HCT116 (cell line): Measurements from ENCODE around the gene SORCS2. TPM values are rescaled to one million over a fixed set of nuclear protein-coding genes. Genes with fewer than 3 reads are reported as not detected.

Source experiments
- ATAC-seq: fragments of 200-7000 bp; cut with Tn5 transposase; 2 replicates; pipeline ENCODE4 v1.9.1; 2020; ENCODE audit warnings: mild to moderate bottlenecking, moderate library complexity
- BruUV-seq: library from RNA; stranded (reverse); fragments of 400-500 nt; replicated peaks from 2 replicates; lab custom pipeline; 2021; lab: Mats Ljungman, UMichigan
- CTCF ChIA-PET: fragments of 300-600 bp; sonication (Branson Sonifier 250); formaldehyde crosslinking; loops from one replicate; lab custom pipeline; 2021; ENCODE audit warnings: antibody characterized with exemption; lab: Charles Lee
- POLR2A ChIA-PET: fragments of 300-600, 350-600 bp; sonication (Branson Sonifier 250); formaldehyde crosslinking; loops from one replicate; lab custom pipeline; 2021; ENCODE audit warnings: antibody characterized with exemption; lab: Charles Lee
- RAD21 ChIA-PET, 2 experiments: fragments of 300-600 bp; sonication (Branson Sonifier 250); formaldehyde crosslinking; loops; one replicate each; lab custom pipeline; 2023; ENCODE audit warnings: low total read pairs in 2 of 2; ENCODE audit not compliant: uncharacterized antibody in 2 of 2, unreplicated experiment in 2 of 2, low non-redundant PET in 1 of 2; lab: Charles Lee
- DNase-seq: peaks from one replicate; pipeline ENCODE4 v3.0.0-alpha.2; 2010; ENCODE audit warnings: low read depth, low spot score
- H2AFZ ChIP-seq: fragments of 200-600 bp; shearing (Covaris generic), sonication (generic); 2 replicates; pipeline ENCODE4 v1.6.1; 2017; ENCODE audit warnings: low read depth, mixed run types, mixed read lengths, antibody characterized with exemption, low read length; ENCODE audit not compliant: poor library complexity, severe bottlenecking
- H3K27ac ChIP-seq: 2 replicates; pipeline ENCODE4 v1.5.1; 2012; ENCODE audit warnings: low read depth, low read length
- H3K27me3 ChIP-seq: fragments of 200-600 bp; sonication (generic); 2 replicates; pipeline ENCODE4 v1.6.1; 2016; ENCODE audit warnings: mixed run types, low read length, mixed read lengths; ENCODE audit not compliant: insufficient read depth
- H3K36me3 ChIP-seq, 2 experiments: fragments of 200-500 bp in 1 of 2; fragments of 200-600 bp in 1 of 2; sonication (Bioruptor generic) in 1 of 2; sonication (generic) in 1 of 2; 2 replicates each; pipeline versions ENCODE4 v1.5.1 to v1.6.1; 2014 to 2016; ENCODE audit warnings: low read length in 2 of 2, inconsistent platforms in 1 of 2, mixed read lengths in 1 of 2, mixed run types in 1 of 2; ENCODE audit not compliant: insufficient read depth in 2 of 2, control insufficient read depth in 1 of 2
- H3K4me1 ChIP-seq, 2 experiments: fragments of 200-600 bp in 1 of 2; sonication (generic) in 1 of 2; 2 replicates each; pipeline versions ENCODE4 v1.5.1 to v1.6.1; 2012 to 2017; ENCODE audit warnings: low read length in 2 of 2, inconsistent platforms in 1 of 2, mild to moderate bottlenecking in 1 of 2, mixed read lengths in 1 of 2, mixed run types in 1 of 2, moderate library complexity in 1 of 2; ENCODE audit not compliant: insufficient read depth in 2 of 2, control insufficient read depth in 1 of 2
- H3K4me2 ChIP-seq: fragments of 200-600 bp; sonication (generic); 2 replicates; pipeline ENCODE4 v1.6.1; 2017; ENCODE audit warnings: mixed run types, low read length, mixed read lengths
- H3K4me3 ChIP-seq, 2 experiments: fragments of 200-600 bp in 1 of 2; sonication (generic) in 1 of 2; replicated peaks in 1 of 2; 2 replicates each; pipeline ENCODE4 v1.5.1; 2011 to 2016; ENCODE audit warnings: low read length in 2 of 2, control low read depth in 1 of 2, low read depth in 1 of 2, mild to moderate bottlenecking in 1 of 2, mixed read lengths in 1 of 2, mixed run types in 1 of 2
- H3K79me2 ChIP-seq: fragments of 200-600 bp; sonication (generic); 2 replicates; pipeline ENCODE4 v1.6.1; 2017; ENCODE audit warnings: mild to moderate bottlenecking, mixed run types, low read length, moderate library complexity, mixed read lengths; ENCODE audit not compliant: insufficient read depth
- H3K9ac ChIP-seq: fragments of 200-600 bp; sonication (generic); 2 replicates; pipeline ENCODE4 v1.6.1; 2016; ENCODE audit warnings: low read length, mixed read lengths
- H3K9me2 ChIP-seq: fragments of 200-600 bp; sonication (generic), shearing (Covaris generic); 2 replicates; pipeline ENCODE4 v1.6.1; 2017; ENCODE audit warnings: mixed run types, mild to moderate bottlenecking, moderate library complexity; ENCODE audit not compliant: insufficient read depth
- H3K9me3 ChIP-seq, 2 experiments: fragments of 200-500 bp in 1 of 2; fragments of 200-600 bp in 1 of 2; sonication (Bioruptor generic) in 1 of 2; sonication (generic) in 1 of 2; 2 replicates each; pipeline ENCODE4 v1.6.1; 2014 to 2017; ENCODE audit warnings: low read length in 2 of 2, mixed read lengths in 2 of 2, inconsistent platforms in 1 of 2, low read depth in 1 of 2, mild to moderate bottlenecking in 1 of 2, mixed run types in 1 of 2, moderate library complexity in 1 of 2; ENCODE audit not compliant: control insufficient read depth in 1 of 2, insufficient read depth in 1 of 2
- H4K20me1 ChIP-seq: fragments of 200-600 bp; sonication (generic), shearing (Covaris generic); 2 replicates; pipeline ENCODE4 v1.6.1; 2017; ENCODE audit warnings: mixed run types, mild to moderate bottlenecking, moderate library complexity; ENCODE audit not compliant: insufficient read depth
- ATF3 ChIP-seq: IDR thresholded peaks from 2 replicates; pipeline ENCODE4 v1.6.1; 2012
- CBX3 ChIP-seq: IDR thresholded peaks from 2 replicates; pipeline ENCODE4 v1.6.1; 2012; ENCODE audit warnings: low read depth
- CTCF ChIP-seq, 3 experiments: fragments of 200-600 bp in 1 of 3; sonication (generic) in 1 of 3; IDR thresholded peaks in 2 of 3; conservative IDR thresholded peaks in 1 of 3; 2 replicates each; pipeline ENCODE4 v1.5.1; 2012 to 2017; ENCODE audit warnings: low read depth in 2 of 3, low read length in 2 of 3, antibody characterized with exemption in 1 of 3, borderline replicate concordance in 1 of 3, control low read depth in 1 of 3, mild to moderate bottlenecking in 1 of 3, mixed read lengths in 1 of 3, mixed run types in 1 of 3, moderate library complexity in 1 of 3; ENCODE audit not compliant: insufficient read depth in 1 of 3
- EGR1 ChIP-seq: IDR thresholded peaks from 2 replicates; pipeline ENCODE4 v1.6.1; 2012; ENCODE audit warnings: low read depth
- ELF1 ChIP-seq: IDR thresholded peaks from 2 replicates; pipeline ENCODE4 v1.6.1; 2012; ENCODE audit warnings: low read depth, borderline replicate concordance
- EZH2 ChIP-seq: fragments of 200-600 bp; sonication (generic); IDR thresholded peaks from 2 replicates; pipeline ENCODE4 v1.6.1; 2017; ENCODE audit warnings: antibody characterized with exemption, mixed run types
- EZH2phosphoT487 ChIP-seq: fragments of 200-600 bp; IDR thresholded peaks from 2 replicates; pipeline ENCODE4 v1.6.1; 2018; ENCODE audit warnings: antibody characterized with exemption, borderline replicate concordance
- FOSL1 ChIP-seq: IDR thresholded peaks from 2 replicates; pipeline ENCODE4 v1.6.1; 2012; ENCODE audit warnings: low read depth
- MAX ChIP-seq: IDR thresholded peaks from 2 replicates; pipeline ENCODE4 v1.6.1; 2012
- POLR2A ChIP-seq: IDR thresholded peaks from 2 replicates; pipeline ENCODE4 v1.7.0; 2011; ENCODE audit warnings: borderline replicate concordance; ENCODE audit not compliant: insufficient read depth, insufficient read length; ENCODE audit errors: extremely low read depth
- POLR2AphosphoS5 ChIP-seq: IDR thresholded peaks from 2 replicates; pipeline ENCODE4 v1.6.1; 2011; ENCODE audit warnings: mild to moderate bottlenecking, low read depth, low read length, moderate library complexity
- RAD21 ChIP-seq: IDR thresholded peaks from 2 replicates; pipeline ENCODE4 v1.6.1; 2012; ENCODE audit warnings: low read depth, mild to moderate bottlenecking
- SIN3A ChIP-seq: IDR thresholded peaks from 2 replicates; pipeline ENCODE4 v1.6.1; 2012; ENCODE audit warnings: low read depth
- SP1 ChIP-seq: IDR thresholded peaks from 2 replicates; pipeline ENCODE4 v1.6.1; 2012; ENCODE audit warnings: low read depth
- SRF ChIP-seq: IDR thresholded peaks from 2 replicates; pipeline ENCODE4 v1.6.1; 2012; ENCODE audit warnings: low read depth
- TCF7L2 ChIP-seq: IDR thresholded peaks from 2 replicates; pipeline ENCODE4 v1.7.0; 2011; ENCODE audit warnings: borderline replicate concordance, inconsistent platforms; ENCODE audit not compliant: insufficient read depth, insufficient read length; ENCODE audit errors: extremely low read depth
- ZNF274 ChIP-seq: fragments of 200-500 bp; sonication (Bioruptor generic); IDR thresholded peaks from 2 replicates; pipeline ENCODE4 v1.6.1; 2014; ENCODE audit warnings: mild to moderate bottlenecking, low read depth, low read length, inconsistent platforms
- intact Hi-C: fragments of 100-400 bp; cut with micrococcal nuclease; formaldehyde crosslinking; loops from 2 replicates; pipeline ENCODE4 v1.10.0; 2022
- total RNA-seq: library from RNA; stranded (reverse); gene quantifications from one replicate; pipeline ENCODE4 v1.2.1, GENCODE V29; 2021; ENCODE audit not compliant: unreplicated experiment

SORCS2 gene
- total RNA-seq, 1 experiment from 2014 or later = 0.37 TPM

- Histone ChIP-seq H3K9me3 (peaks cover under 1 to 6% of the 10 kb centered on the region in 2 experiments; a peak in 2 of 4 replicates), H3K27me3 (peaks cover 9% of the 10 kb centered on the region; the same call in 1 of the 2 replicates), H4K20me1 (no peaks in the 10 kb centered on the region), H3K79me2 (no peaks in the 10 kb centered on the region), H3K27ac (no peak overlapping the region), H3K9me2 (no peaks in the 10 kb centered on the region), H3K36me3 (no peaks in the 10 kb centered on the region), H3K4me1 (no peaks in the 10 kb centered on the region), H2AFZ (no peak overlapping the region), H3K4me3 (no peak overlapping the region)
- CTCF ChIA-PET = no interaction called here
- no peak for ATAC-seq
- no TSS peak for BruUV-seq
- intact Hi-C loops = no loop called here
- no peak for TF ChIP-seq SRF
- no peak for TF ChIP-seq ELF1
- TF ChIP-seq EZH2phosphoT487 = no peak
- TF ChIP-seq POLR2AphosphoS5 = no peak
- no peak for TF ChIP-seq CBX3
- TF ChIP-seq ZNF274 = no peak
- no peak for TF ChIP-seq CTCF (IDR thresholded peaks at IDR 0.05 in 2 of 3, conservative IDR thresholded peaks at IDR 0.05 in 1 of 3; ENCODE audit: borderline replicate concordance in 1 of 3, insufficient read depth in 1 of 3, low read depth in 2 of 3, low read length in 2 of 3)
- TF ChIP-seq, all 23 proteins: peak for 0
- no peak overlapping the region for H3K9ac ChIP-seq
- DNase-seq = no peak
- no peak overlapping the region for H3K4me2 ChIP-seq
- POLR2A ChIA-PET = no interaction called here
- RAD21 ChIA-PET = no interaction called here
Measured at GRCh38 chr4:7571001-7571400, 378.7 kb downstream of the SORCS2 start.

GRCh38 chr4:7571701-7572100 lies 379.4 kb downstream of the SORCS2 start:
- CTCF ChIA-PET = no interaction called here
- Histone ChIP-seq H3K79me2 (no peaks in the 10 kb centered on the region), H3K27me3 (peaks cover 9% of the 10 kb centered on the region; the same call in 1 of the 2 replicates), H3K9me3 (peaks cover 7 to 10% of the 10 kb centered on the region in 2 experiments; a peak in 2 of 4 replicates), H4K20me1 (no peaks in the 10 kb centered on the region), H2AFZ (no peak overlapping the region), H3K9ac (no peak overlapping the region), H3K27ac (no peak overlapping the region), H3K4me1 (no peaks in the 10 kb centered on the region), H3K9me2 (no peaks in the 10 kb centered on the region), H3K36me3 (no peaks in the 10 kb centered on the region), H3K4me3 (no peak overlapping the region), H3K4me2 (no peak overlapping the region)
- ATAC-seq = no peak
- RAD21 ChIA-PET = no interaction called here
- POLR2A ChIA-PET = no interaction called here
- DNase-seq = no peak
- no TSS peak for BruUV-seq
- intact Hi-C loops = no loop called here
- TF ChIP-seq EGR1 = no peak
- TF ChIP-seq ATF3 = no peak
- no peak for TF ChIP-seq RAD21
- TF ChIP-seq ZNF274 = no peak
- TF ChIP-seq CTCF (IDR thresholded peaks at IDR 0.05 in 2 of 3, conservative IDR thresholded peaks at IDR 0.05 in 1 of 3; ENCODE audit: borderline replicate concordance in 1 of 3, insufficient read depth in 1 of 3, low read depth in 2 of 3, low read length in 2 of 3) = no peak
- TF ChIP-seq SP1 = no peak
- TF ChIP-seq POLR2A = no peak
- no peak for TF ChIP-seq FOSL1
- TF ChIP-seq CBX3 = no peak
- no peak for TF ChIP-seq SIN3A
- TF ChIP-seq EZH2phosphoT487 = no peak
- TF ChIP-seq EZH2 = no peak
- no peak for TF ChIP-seq ELF1
- TF ChIP-seq TCF7L2 = no peak
- TF ChIP-seq MAX = no peak
